Activated CD8-positive, alpha-beta T cell treated with anti-CD3 and anti-CD28 coated beads for 36 hours (primary cell): ENCODE data around the gene CEBPA. TPM values are rescaled to one million over a fixed set of nuclear protein-coding genes. Genes with fewer than 3 reads are reported as not detected.

Source experiments
- ATAC-seq: fragments of 200-7000 bp; cut with Tn5 transposase; one replicate; pipeline ENCODE4 v1.10.0; 2021; ENCODE audit warnings: mild to moderate bottlenecking, moderate library complexity
- CTCF ChIA-PET: fragments of 350-600 bp; sonication (Branson Sonifier 250); formaldehyde crosslinking; loops from one replicate; lab custom pipeline; 2021; ENCODE audit warnings: antibody characterized with exemption; lab: Charles Lee
- POLR2A ChIA-PET: fragments of 350-600 bp; sonication (Branson Sonifier 250); formaldehyde crosslinking; loops from one replicate; lab custom pipeline; 2021; ENCODE audit warnings: antibody characterized with exemption; lab: Charles Lee
- DNase-seq: peaks from one replicate; pipeline ENCODE4 v3.0.0-alpha.2; 2020
- H3K27ac Mint-ChIP-seq: one replicate; pipeline ENCODE4 v1.8.0; 2021; ENCODE audit warnings: mild to moderate bottlenecking, mixed read lengths
- H3K27me3 Mint-ChIP-seq: one replicate; pipeline ENCODE4 v1.8.0; 2021; ENCODE audit warnings: mixed read lengths
- H3K36me3 Mint-ChIP-seq: one replicate; pipeline ENCODE4 v1.8.0; 2021; ENCODE audit warnings: low read depth, mixed read lengths
- H3K4me1 Mint-ChIP-seq: one replicate; pipeline ENCODE4 v1.8.0; 2021; ENCODE audit warnings: low read depth, mixed read lengths
- H3K4me3 Mint-ChIP-seq: one replicate; pipeline ENCODE4 v1.8.0; 2021; ENCODE audit warnings: mild to moderate bottlenecking, moderate library complexity, mixed read lengths
- H3K9me3 Mint-ChIP-seq: one replicate; pipeline ENCODE4 v1.8.0; 2021; ENCODE audit warnings: mixed read lengths
- intact Hi-C: fragments of 100-400 bp; cut with micrococcal nuclease; formaldehyde crosslinking; loops from one replicate; pipeline ENCODE4 v1.10.0; 2022
- total RNA-seq, 2 experiments: library from RNA; stranded (reverse); gene quantifications; one replicate each; pipeline ENCODE4 v1.2.3, GENCODE V29; 2021
- TF ChIP-seq, protein P1 (sequence below): fragments of 200-600 bp; IDR thresholded peaks from one replicate; pipeline ENCODE4 v1.8.0; 2022; ENCODE audit warnings: antibody characterized with exemption, mild to moderate bottlenecking

The CEBPA gene
- total RNA-seq, 2 experiments from 2014 or later = 0.34 to 0.45 TPM

GRCh38 chr19:33301900-33302174 lies 497 bp downstream of the CEBPA start:
- no peak for ATAC-seq

DNA sequence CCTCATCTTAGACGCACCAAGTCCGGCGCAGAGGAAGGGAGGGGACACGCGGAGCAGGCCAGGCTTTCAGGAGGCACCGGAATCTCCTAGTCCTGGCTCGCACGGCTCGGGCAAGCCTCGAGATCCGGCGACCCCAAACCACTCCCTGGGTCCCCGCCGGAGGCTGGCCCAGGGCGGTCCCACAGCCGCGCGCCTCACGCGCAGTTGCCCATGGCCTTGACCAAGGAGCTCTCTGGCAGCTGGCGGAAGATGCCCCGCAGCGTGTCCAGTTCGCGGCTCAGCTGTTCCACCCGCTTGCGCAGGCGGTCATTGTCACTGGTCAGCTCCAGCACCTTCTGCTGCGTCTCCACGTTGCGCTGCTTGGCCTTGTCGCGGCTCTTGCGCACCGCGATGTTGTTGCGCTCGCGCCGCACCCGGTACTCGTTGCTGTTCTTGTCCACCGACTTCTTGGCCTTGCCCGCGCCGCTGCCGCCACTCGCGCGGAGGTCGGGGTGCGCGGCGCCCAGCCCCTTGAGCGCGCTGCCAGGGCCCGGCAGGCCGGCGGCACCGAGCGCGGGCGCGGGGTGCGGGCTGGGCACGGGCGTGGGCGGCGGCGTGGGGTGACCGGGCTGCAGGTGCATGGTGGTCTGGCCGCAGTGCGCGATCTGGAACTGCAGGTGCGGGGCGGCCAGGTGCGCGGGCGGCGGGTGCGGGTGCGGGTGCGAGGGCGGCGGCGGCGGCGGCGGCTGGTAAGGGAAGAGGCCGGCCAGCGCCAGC lies 1.0 kb downstream of the CEBPA start:
- intact Hi-C loops = no loop called here
- ChIA-PET CTCF (interaction anchor here (1.4 kb wide), 2 partner anchors 66 to 74 kb away, joined by 4 read pairs; no protein-coding TSS in a partner anchor), POLR2A (no interaction called here)
- Mint-ChIP-seq H3K36me3 (no peaks in the 10 kb centered on the region), H3K27ac (no peak overlapping the region), H3K4me1 (no peaks in the 10 kb centered on the region), H3K27me3 (peaks cover 38% of the 10 kb centered on the region), H3K9me3 (no peaks in the 10 kb centered on the region), H3K4me3 (no peak overlapping the region)
- TF ChIP-seq, protein P1, sequence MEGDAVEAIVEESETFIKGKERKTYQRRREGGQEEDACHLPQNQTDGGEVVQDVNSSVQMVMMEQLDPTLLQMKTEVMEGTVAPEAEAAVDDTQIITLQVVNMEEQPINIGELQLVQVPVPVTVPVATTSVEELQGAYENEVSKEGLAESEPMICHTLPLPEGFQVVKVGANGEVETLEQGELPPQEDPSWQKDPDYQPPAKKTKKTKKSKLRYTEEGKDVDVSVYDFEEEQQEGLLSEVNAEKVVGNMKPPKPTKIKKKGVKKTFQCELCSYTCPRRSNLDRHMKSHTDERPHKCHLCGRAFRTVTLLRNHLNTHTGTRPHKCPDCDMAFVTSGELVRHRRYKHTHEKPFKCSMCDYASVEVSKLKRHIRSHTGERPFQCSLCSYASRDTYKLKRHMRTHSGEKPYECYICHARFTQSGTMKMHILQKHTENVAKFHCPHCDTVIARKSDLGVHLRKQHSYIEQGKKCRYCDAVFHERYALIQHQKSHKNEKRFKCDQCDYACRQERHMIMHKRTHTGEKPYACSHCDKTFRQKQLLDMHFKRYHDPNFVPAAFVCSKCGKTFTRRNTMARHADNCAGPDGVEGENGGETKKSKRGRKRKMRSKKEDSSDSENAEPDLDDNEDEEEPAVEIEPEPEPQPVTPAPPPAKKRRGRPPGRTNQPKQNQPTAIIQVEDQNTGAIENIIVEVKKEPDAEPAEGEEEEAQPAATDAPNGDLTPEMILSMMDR = no peak
- DNase-seq (no peak), ATAC-seq (no peak)

More at GRCh38 chr19:33301900-33302174, 497 bp downstream of the CEBPA start:
- intact Hi-C loops = no loop called here
- Mint-ChIP-seq H3K4me3 (no peak overlapping the region), H3K36me3 (no peaks in the 10 kb centered on the region), H3K27ac (no peak overlapping the region), H3K4me1 (no peaks in the 10 kb centered on the region), H3K9me3 (no peaks in the 10 kb centered on the region), H3K27me3 (peaks cover 38% of the 10 kb centered on the region)
- CTCF ChIA-PET = interaction anchor here (0.7 to 1.8 kb wide), 9 partner anchors 21 to 145 kb away, joined by 3 to 6 read pairs (median 4); no protein-coding TSS in a partner anchor
- TF ChIP-seq, protein P1 = no peak
- POLR2A ChIA-PET = interaction anchor here (0.8 to 1.8 kb wide), 3 partner anchors 11 to 82 kb away, joined by 3 to 10 read pairs (median 3); partner anchors contain the start of gene CEBPG
- DNase-seq = no peak

- H3K4me3 Mint-ChIP-seq = no peak overlapping the region
- H3K27me3 Mint-ChIP-seq = peaks cover 33% of the 10 kb centered on the region
- no peak for DNase-seq
- no peak for ATAC-seq
- TF ChIP-seq, protein P1 = no peak
- no peaks in the 10 kb centered on the region for H3K4me1 Mint-ChIP-seq
- ChIA-PET POLR2A (no interaction called here), CTCF (no interaction called here)
- H3K27ac Mint-ChIP-seq = no peak overlapping the region
- H3K9me3 Mint-ChIP-seq = no peaks in the 10 kb centered on the region
- no peaks in the 10 kb centered on the region for H3K36me3 Mint-ChIP-seq
- intact Hi-C loops = no loop called here
These were observed 1.5 kb downstream of the CEBPA start for GRCh38 chr19:33300894-33301143.

DNA sequence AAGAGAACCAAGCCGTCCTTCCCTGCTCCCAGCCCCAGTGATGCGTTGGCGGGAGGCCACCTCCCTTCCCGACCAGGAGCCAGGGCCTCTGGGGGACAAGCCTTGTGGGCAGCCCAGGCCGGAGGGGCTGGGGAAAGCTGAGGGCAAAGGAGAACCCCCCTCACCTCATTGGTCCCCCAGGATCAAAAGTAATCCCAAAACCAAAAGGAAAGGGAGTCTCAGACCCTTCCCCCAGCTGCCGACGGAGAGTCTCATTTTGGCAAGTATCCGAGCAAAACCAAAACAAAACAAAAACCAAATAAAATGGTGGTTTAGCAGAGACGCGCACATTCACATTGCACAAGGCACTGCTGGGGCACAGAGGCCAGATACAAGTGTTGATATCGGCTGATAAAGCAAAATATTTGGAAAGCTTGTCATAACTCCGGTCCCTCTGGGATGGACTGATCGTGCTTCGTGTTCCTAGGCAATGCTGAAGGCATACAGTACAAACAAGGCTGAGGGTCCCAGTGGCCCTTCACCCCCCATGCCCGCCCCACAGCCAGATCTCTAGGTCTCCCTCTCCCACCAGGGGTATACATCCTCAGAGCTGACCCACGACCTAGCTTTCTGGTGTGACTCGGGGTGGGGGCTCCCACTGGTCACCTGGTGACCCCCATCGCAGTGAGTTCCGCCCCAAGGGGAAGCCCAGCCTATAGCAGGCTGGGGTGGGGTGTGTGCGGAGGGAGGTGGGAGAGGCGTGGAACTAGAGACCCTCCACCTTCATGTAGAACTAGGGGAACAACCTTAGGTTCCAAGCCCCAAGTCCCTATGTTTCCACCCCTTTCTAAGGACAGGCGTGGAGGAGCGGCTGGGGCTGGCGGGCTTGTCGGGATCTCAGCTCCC lies 2.1 kb downstream of the CEBPA start:
- H3K4me3 Mint-ChIP-seq = no peak overlapping the region
- DNase-seq (no peak), ATAC-seq (no peak)
- H3K36me3 Mint-ChIP-seq = no peaks in the 10 kb centered on the region
- POLR2A ChIA-PET = no interaction called here
- H3K27ac Mint-ChIP-seq = no peak overlapping the region
- H3K9me3 Mint-ChIP-seq = no peaks in the 10 kb centered on the region
- H3K4me1 Mint-ChIP-seq = no peaks in the 10 kb centered on the region
- CTCF ChIA-PET = no interaction called here
- TF ChIP-seq, protein P1 = no peak
- intact Hi-C loops = no loop called here
- peaks cover 32% of the 10 kb centered on the region for H3K27me3 Mint-ChIP-seq
